ENCODE results near the gene SETD2. TPM values are rescaled to one million over a fixed set of nuclear protein-coding genes. Genes with fewer than 3 reads are reported as not detected.
"Not testable (repeated sequence)": the region's sequence is repeated elsewhere in the genome, so short reads cannot be mapped to it uniquely, and the experiment has no call there.

Gene SETD2
- total and polyA plus RNA-seq, 10 donors: 10.4 to 94.0 (median 63.8) TPM

GRCh38 chr3:47073685-47074084 is 90.2 kb downstream of the SETD2 start:
- H3K27me3 ChIP-seq (replicated peaks in 1 of 7): no peaks in the 10 kb centered on the region
- TF ChIP-seq POLR2AphosphoS5 (IDR thresholded peaks at IDR 0.05) (no peak), POLR2A (IDR thresholded peaks at IDR 0.05) (no peak), CTCF (IDR thresholded peaks at IDR 0.05 in 8 of 11, conservative IDR thresholded peaks at IDR 0.05 in 3 of 11) (no peak)
- no peak overlapping the region for H3K27ac ChIP-seq
- H3K4me3 ChIP-seq: no peak overlapping the region
- no peaks in the 10 kb centered on the region for H3K9me3 ChIP-seq
- intact Hi-C loops (cut with DNase I; ENCODE audit: low total_unique reads): no loop called here
- H3K36me3 ChIP-seq: peaks cover 0 to 100% (median 32%) of the 10 kb centered on the region in 6 donors
- 69 to 88% (median 79%) methylated on average over 2 of the region's 2 CpGs for WGBS, 5 donors
- H3K4me1 ChIP-seq: peaks cover 0 to 22% (median 0%) of the 10 kb centered on the region in 6 donors
- DNase-seq: no peak

GRCh38 chr3:47070770-47071169 is 93.1 kb downstream of the SETD2 start:
- no peak overlapping the region for H3K27ac ChIP-seq
- no peaks in the 10 kb centered on the region for H3K27me3 ChIP-seq (replicated peaks in 1 of 7)
- no peak for DNase-seq
- TF ChIP-seq POLR2A (IDR thresholded peaks at IDR 0.05): no peak
- no peak for TF ChIP-seq CTCF (IDR thresholded peaks at IDR 0.05 in 8 of 11, conservative IDR thresholded peaks at IDR 0.05 in 3 of 11)
- peak in 1 of 3 donors; percentile 20 for TF ChIP-seq POLR2AphosphoS5 (IDR thresholded peaks at IDR 0.05)
- no peaks in the 10 kb centered on the region for H3K9me3 ChIP-seq
- intact Hi-C loops (cut with DNase I; ENCODE audit: low total_unique reads): no loop called here
- peaks cover 0 to 14% (median 0%) of the 10 kb centered on the region in 6 donors for H3K4me1 ChIP-seq
- H3K36me3 ChIP-seq: peaks cover 0 to 95% (median 30%) of the 10 kb centered on the region in 6 donors
- no peak overlapping the region for H3K4me3 ChIP-seq
- 96 to 99% (median 98%) methylated on average over 3 of the region's 3 CpGs for WGBS, 5 donors

- H3K4me3 ChIP-seq; H3K4me1 ChIP-seq; H3K9me3 ChIP-seq; H3K27me3 ChIP-seq (replicated peaks in 1 of 7); H3K27ac ChIP-seq; intact Hi-C loops (cut with DNase I; ENCODE audit: low total_unique reads); DNase-seq: not testable (repeated sequence)
- H3K36me3 ChIP-seq: peaks cover 0 to 94% (median 26%) of the 10 kb centered on the region in 6 donors
- 97 to 100% (median 98%) methylated on average over 3 of the region's 3 CpGs for WGBS, 5 donors
Observed at GRCh38 chr3:47066259-47066658, 97.7 kb downstream of the SETD2 start.

- Histone ChIP-seq H3K4me3 (no peak overlapping the region), H3K36me3 (peaks cover 0 to 94% (median 26%) of the 10 kb centered on the region in 6 donors)
- DNase-seq: no peak
Observed at GRCh38 chr3:47065681-47066080, 98.2 kb downstream of the SETD2 start.

More at GRCh38 chr3:47065681-47066080, 98.2 kb downstream of the SETD2 start:
- Histone ChIP-seq H3K4me1 (no peaks in the 10 kb centered on the region), H3K27me3 (replicated peaks in 1 of 7) (no peaks in the 10 kb centered on the region), H3K9me3 (no peaks in the 10 kb centered on the region), H3K27ac (no peak overlapping the region)
- TF ChIP-seq POLR2AphosphoS5 (IDR thresholded peaks at IDR 0.05): no peak
- no peak for TF ChIP-seq POLR2A (IDR thresholded peaks at IDR 0.05)
- TF ChIP-seq CTCF (IDR thresholded peaks at IDR 0.05 in 8 of 11, conservative IDR thresholded peaks at IDR 0.05 in 3 of 11): no peak
- intact Hi-C loops (cut with DNase I; ENCODE audit: low total_unique reads): no loop called here
